HEK293 (cell line): Measurements from ENCODE around the gene CSNK1E.

ENCODE experiments used
- CTCF ChIA-PET: fragments of 350-600 bp; formaldehyde crosslinking; extraction: SDS; loops from one replicate; lab custom pipeline; 2021; ENCODE audit warnings: antibody characterized with exemption; lab: Yijun Ruan, JAX
- POLR2A ChIA-PET: fragments of 300-600 bp; formaldehyde crosslinking; extraction: SDS; loops from one replicate; lab custom pipeline; 2020; ENCODE audit warnings: antibody characterized with exemption, inconsistent platforms; lab: Yijun Ruan, JAX
- H3K27ac ChIP-seq: fragments of 200-500 bp; sonication (Bioruptor generic); 2 replicates; pipeline ENCODE4 v1.5.1; 2014; ENCODE audit warnings: low read depth, low read length, control low read depth, inconsistent platforms; ENCODE audit errors: extremely low read depth
- H3K36me3 ChIP-seq, 2 experiments: fragments of 200-500 bp in 1 of 2; sonication (Bioruptor generic) in 1 of 2; 1 replicate in 1 of 2; 2 replicates in 1 of 2; pipeline ENCODE4 v1.5.1; 2014 to 2017; ENCODE audit warnings: inconsistent platforms in 2 of 2, low read length in 2 of 2; ENCODE audit not compliant: control insufficient read depth in 2 of 2, insufficient read depth in 1 of 2
- H3K4me1 ChIP-seq: fragments of 200-500 bp; sonication (Bioruptor generic); 2 replicates; pipeline ENCODE4 v1.5.1; 2014; ENCODE audit warnings: mild to moderate bottlenecking, low read length, inconsistent platforms; ENCODE audit not compliant: control insufficient read depth, insufficient read depth
- H3K4me3 ChIP-seq: 2 replicates; pipeline ENCODE4 v1.5.1; 2011; ENCODE audit warnings: low read depth, mild to moderate bottlenecking, control low read depth, low read length, moderate library complexity
- H3K9me3 ChIP-seq: fragments of 200-500 bp; sonication (Bioruptor generic); 2 replicates; pipeline ENCODE4 v1.5.1; 2014; ENCODE audit warnings: low read depth, low read length, inconsistent platforms; ENCODE audit not compliant: control insufficient read depth, insufficient read depth
- CTCF ChIP-seq: fragments of 450-650 bp; formaldehyde crosslinking; IDR thresholded peaks from 2 replicates; pipeline ENCODE4 v1.5.1; 2016; ENCODE audit warnings: missing biosample characterization, missing genetic modification characterization
- ZBTB10 ChIP-seq: fragments of 450-650 bp; formaldehyde crosslinking; IDR thresholded peaks from 2 replicates; pipeline ENCODE4 v1.5.1; 2016; ENCODE audit warnings: missing biosample characterization, missing genetic modification characterization
- ZNF140 ChIP-seq: fragments of 450-650 bp; formaldehyde crosslinking; IDR thresholded peaks from 2 replicates; pipeline ENCODE4 v1.5.1; 2016; ENCODE audit warnings: missing biosample characterization, missing genetic modification characterization
- ZNF146 ChIP-seq: fragments of 450-650 bp; formaldehyde crosslinking; IDR thresholded peaks from 2 replicates; pipeline ENCODE4 v1.5.1; 2016; ENCODE audit warnings: missing biosample characterization, missing genetic modification characterization
- ZNF157 ChIP-seq: fragments of 450-650 bp; formaldehyde crosslinking; IDR thresholded peaks from 2 replicates; pipeline ENCODE4 v1.5.1; 2016; ENCODE audit warnings: missing biosample characterization, missing genetic modification characterization
- ZNF174 ChIP-seq: fragments of 450-650 bp; formaldehyde crosslinking; IDR thresholded peaks from 2 replicates; pipeline ENCODE4 v1.5.0; 2017; ENCODE audit warnings: missing biosample characterization, mild to moderate bottlenecking, missing genetic modification characterization
- ZNF518A ChIP-seq: fragments of 450-650 bp; formaldehyde crosslinking; conservative IDR thresholded peaks from 2 replicates; pipeline ENCODE4 v1.5.1; 2016; ENCODE audit warnings: low read depth, missing biosample characterization, missing genetic modification characterization
- ZNF596 ChIP-seq: fragments of 450-650 bp; IDR thresholded peaks from 2 replicates; pipeline ENCODE4 v1.5.0; 2018; ENCODE audit warnings: missing biosample characterization, mild to moderate bottlenecking, missing genetic modification characterization, moderate library complexity
- ZNF692 ChIP-seq: fragments of 450-650 bp; formaldehyde crosslinking; IDR thresholded peaks from 2 replicates; pipeline ENCODE4 v1.5.1; 2016; ENCODE audit warnings: missing biosample characterization, missing genetic modification characterization

The CSNK1E gene

GRCh38 chr22:38247713-38248112 is 69.5 kb downstream of the CSNK1E start (continued):
- TF ChIP-seq ZBTB10, result no peak
- TF ChIP-seq ZNF692 (tag by site-specific recombination), result no peak

GRCh38 chr22:38246692-38247091 is 70.5 kb downstream of the CSNK1E start:
- Histone ChIP-seq H3K27ac (no peak overlapping the region), H3K4me3 (no peak overlapping the region), H3K36me3 (peaks cover 0 to 57% of the 10 kb centered on the region in 2 experiments; a peak in 2 of 3 replicates), H3K4me1 (no peaks in the 10 kb centered on the region), H3K9me3 (no peaks in the 10 kb centered on the region)
- POLR2A ChIA-PET, result no interaction called here
- CTCF ChIA-PET, result interaction anchor here (1.2 kb wide), 2 partner anchors 16 to 194 kb away, joined by 3 to 4 read pairs; no protein-coding TSS in a partner anchor
- no peak for TF ChIP-seq ZNF174 (tag by site-specific recombination)
- no peak for TF ChIP-seq ZNF140 (tag by site-specific recombination)
- no peak for TF ChIP-seq ZNF157 (tag by site-specific recombination)
- TF ChIP-seq, all 188 proteins: peak for 0

GRCh38 chr22:38246046-38246658 is 71.1 kb downstream of the CSNK1E start:
- Histone ChIP-seq H3K27ac (no peak overlapping the region), H3K4me1 (no peaks in the 10 kb centered on the region), H3K4me3 (no peak overlapping the region), H3K9me3 (no peaks in the 10 kb centered on the region)
- ChIA-PET POLR2A (no interaction called here), CTCF (interaction anchor here (1.2 kb wide), 2 partner anchors 16 to 194 kb away, joined by 3 to 4 read pairs; no protein-coding TSS in a partner anchor)
- TF ChIP-seq CTCF (no peak), ZNF146 (tag by site-specific recombination) (no peak), ZNF596 (tag by site-specific recombination) (no peak), ZNF518A (tag by site-specific recombination) (no peak)
- TF ChIP-seq, all 188 proteins: peak for 0
- peaks cover 0 to 57% of the 10 kb centered on the region in 2 experiments; a peak in 2 of 3 replicates for H3K36me3 ChIP-seq
